ENCODE measurements around the gene CREB5. TPM values are rescaled to one million over a fixed set of nuclear protein-coding genes. Genes with fewer than 3 reads are reported as not detected.

CREB5 gene
- total RNA-seq, 5 donors from 2014 or later (not counting 1 experiment from before 2014, with no cell fraction given): 0.03 to 0.58 (median 0.23) TPM

- H3K4me1 Mint-ChIP-seq: no peaks in the 10 kb centered on the region
- Histone ChIP-seq H3K36me3 (ENCODE audit: control insufficient read depth in 2 of 2, extremely low read depth in 1 of 2, insufficient read depth in 1 of 2, low read length in 1 of 2) (no peaks in the 10 kb centered on the region), H3K27ac (ENCODE audit: low read length) (no peak overlapping the region), H3K9me3 (no peaks in the 10 kb centered on the region), H3K4me1 (ENCODE audit: control insufficient read depth in 1 of 2, extremely low read depth in 1 of 2, insufficient read depth in 2 of 2, low read length in 2 of 2) (no peaks in the 10 kb centered on the region), H3K4me3 (ENCODE audit: control insufficient read depth in 1 of 2, extremely low read depth in 1 of 2, low read length in 1 of 2) (no peak overlapping the region), H3K27me3 (replicated peaks in 1 of 2; ENCODE audit: control insufficient read depth in 2 of 2, extremely low read depth in 1 of 2, insufficient read depth in 2 of 2, low read length in 1 of 2) (peaks cover 0 to 5% of the 10 kb centered on the region in 2 experiments)
- no peak overlapping the region for H3K4me3 Mint-ChIP-seq
- H3K9me3 Mint-ChIP-seq: no peaks in the 10 kb centered on the region
- ChIA-PET POLR2A (no interaction called here), CTCF (interaction anchor here in 1 of 2 donors (0.6 kb wide), 1 partner anchor 28 kb away, joined by 3 read pairs; no protein-coding TSS in a partner anchor)
- no peak for DNase-seq
- ATAC-seq (replicated peaks in 1 of 4): no peak
- no CpG with 5 or more reads among the region's 3 CpGs for WGBS (ENCODE audit: insufficient coverage)
- no peak overlapping the region for H3K27ac Mint-ChIP-seq
- peaks cover 0 to 2% of the 10 kb centered on the region in 2 donors for H3K27me3 Mint-ChIP-seq
- no peaks in the 10 kb centered on the region for H3K36me3 Mint-ChIP-seq
These were observed 231.4 kb downstream of the CREB5 start for GRCh38 chr7:28643584-28644340.

GRCh38 chr7:28645866-28646265 is 233.5 kb downstream of the CREB5 start:
- H3K4me3 ChIP-seq (ENCODE audit: control insufficient read depth in 1 of 2, extremely low read depth in 1 of 2, low read length in 1 of 2): no peak overlapping the region
- no peak for DNase-seq
- Mint-ChIP-seq H3K27ac (no peak overlapping the region), H3K36me3 (no peaks in the 10 kb centered on the region), H3K4me1 (no peaks in the 10 kb centered on the region), H3K27me3 (peaks cover 0 to 2% of the 10 kb centered on the region in 2 donors), H3K9me3 (no peaks in the 10 kb centered on the region), H3K4me3 (no peak overlapping the region)
- H3K9me3 ChIP-seq: no peaks in the 10 kb centered on the region
- H3K27me3 ChIP-seq (replicated peaks in 1 of 2; ENCODE audit: control insufficient read depth in 2 of 2, extremely low read depth in 1 of 2, insufficient read depth in 2 of 2, low read length in 1 of 2): peaks cover 0 to 5% of the 10 kb centered on the region in 2 experiments
- WGBS (ENCODE audit: insufficient coverage): 100% methylated on average over 1 of the region's 1 CpG
- POLR2A ChIA-PET: no interaction called here
- no peak for ATAC-seq (replicated peaks in 1 of 4)
- no peak overlapping the region for H3K27ac ChIP-seq (ENCODE audit: low read length)
- H3K36me3 ChIP-seq (ENCODE audit: control insufficient read depth in 2 of 2, extremely low read depth in 1 of 2, insufficient read depth in 1 of 2, low read length in 1 of 2): no peaks in the 10 kb centered on the region
- CTCF ChIA-PET: no interaction called here
- H3K4me1 ChIP-seq (ENCODE audit: control insufficient read depth in 1 of 2, extremely low read depth in 1 of 2, insufficient read depth in 2 of 2, low read length in 2 of 2): no peaks in the 10 kb centered on the region

GRCh38 chr7:28646376-28647075 is 234.2 kb downstream of the CREB5 start:
- Histone ChIP-seq H3K4me1 (ENCODE audit: control insufficient read depth in 1 of 2, extremely low read depth in 1 of 2, insufficient read depth in 2 of 2, low read length in 2 of 2) (no peaks in the 10 kb centered on the region), H3K4me3 (ENCODE audit: control insufficient read depth in 1 of 2, extremely low read depth in 1 of 2, low read length in 1 of 2) (no peak overlapping the region), H3K36me3 (ENCODE audit: control insufficient read depth in 2 of 2, extremely low read depth in 1 of 2, insufficient read depth in 1 of 2, low read length in 1 of 2) (no peaks in the 10 kb centered on the region), H3K27me3 (replicated peaks in 1 of 2; ENCODE audit: control insufficient read depth in 2 of 2, extremely low read depth in 1 of 2, insufficient read depth in 2 of 2, low read length in 1 of 2) (peaks cover 0 to 5% of the 10 kb centered on the region in 2 experiments), H3K9me3 (no peaks in the 10 kb centered on the region), H3K27ac (ENCODE audit: low read length) (no peak overlapping the region)
- H3K4me3 Mint-ChIP-seq: no peak overlapping the region
- no peak for DNase-seq
- no peaks in the 10 kb centered on the region for H3K36me3 Mint-ChIP-seq
- ATAC-seq (replicated peaks in 1 of 4): no peak
- H3K4me1 Mint-ChIP-seq: no peaks in the 10 kb centered on the region
- no CpG with 5 or more reads among the region's 3 CpGs for WGBS (ENCODE audit: insufficient coverage)
- ChIA-PET CTCF (no interaction called here), POLR2A (no interaction called here)
- no peaks in the 10 kb centered on the region for H3K9me3 Mint-ChIP-seq
- no peak overlapping the region for H3K27ac Mint-ChIP-seq
- H3K27me3 Mint-ChIP-seq: peaks cover 0 to 2% of the 10 kb centered on the region in 2 donors

- ChIA-PET CTCF (no interaction called here), POLR2A (no interaction called here)
- DNase-seq (no peak), ATAC-seq (replicated peaks in 1 of 4) (no peak)
- Histone ChIP-seq H3K36me3 (ENCODE audit: control insufficient read depth in 2 of 2, extremely low read depth in 1 of 2, insufficient read depth in 1 of 2, low read length in 1 of 2) (no peaks in the 10 kb centered on the region), H3K27ac (ENCODE audit: low read length) (no peak overlapping the region), H3K27me3 (replicated peaks in 1 of 2; ENCODE audit: control insufficient read depth in 2 of 2, extremely low read depth in 1 of 2, insufficient read depth in 2 of 2, low read length in 1 of 2) (peaks cover 0 to 5% of the 10 kb centered on the region in 2 experiments), H3K9me3 (no peaks in the 10 kb centered on the region), H3K4me1 (ENCODE audit: control insufficient read depth in 1 of 2, extremely low read depth in 1 of 2, insufficient read depth in 2 of 2, low read length in 2 of 2) (no peaks in the 10 kb centered on the region), H3K4me3 (ENCODE audit: control insufficient read depth in 1 of 2, extremely low read depth in 1 of 2, low read length in 1 of 2) (no peak overlapping the region)
- Mint-ChIP-seq H3K27ac (no peak overlapping the region), H3K4me3 (no peak overlapping the region), H3K9me3 (no peaks in the 10 kb centered on the region), H3K27me3 (peaks cover 0 to 2% of the 10 kb centered on the region in 2 donors), H3K36me3 (no peaks in the 10 kb centered on the region), H3K4me1 (no peaks in the 10 kb centered on the region)
- 95% methylated on average over 3 of the region's 4 CpGs for WGBS (ENCODE audit: insufficient coverage)
These were observed 234.7 kb downstream of the CREB5 start for GRCh38 chr7:28647076-28647421.

- Histone ChIP-seq H3K4me3 (ENCODE audit: control insufficient read depth in 1 of 2, extremely low read depth in 1 of 2, low read length in 1 of 2) (no peak overlapping the region), H3K27ac (ENCODE audit: low read length) (no peak overlapping the region), H3K4me1 (ENCODE audit: control insufficient read depth in 1 of 2, extremely low read depth in 1 of 2, insufficient read depth in 2 of 2, low read length in 2 of 2) (no peaks in the 10 kb centered on the region), H3K9me3 (no peaks in the 10 kb centered on the region), H3K36me3 (ENCODE audit: control insufficient read depth in 2 of 2, extremely low read depth in 1 of 2, insufficient read depth in 1 of 2, low read length in 1 of 2) (no peaks in the 10 kb centered on the region), H3K27me3 (replicated peaks in 1 of 2; ENCODE audit: control insufficient read depth in 2 of 2, extremely low read depth in 1 of 2, insufficient read depth in 2 of 2, low read length in 1 of 2) (peaks cover 0 to 2% of the 10 kb centered on the region in 2 experiments)
- ATAC-seq (replicated peaks in 1 of 4) (no peak), DNase-seq (no peak)
- Mint-ChIP-seq H3K4me1 (no peaks in the 10 kb centered on the region), H3K27ac (no peak overlapping the region), H3K36me3 (no peaks in the 10 kb centered on the region), H3K27me3 (peaks cover 2 to 6% of the 10 kb centered on the region in 2 donors), H3K9me3 (no peaks in the 10 kb centered on the region), H3K4me3 (no peak overlapping the region)
- ChIA-PET CTCF (no interaction called here), POLR2A (no interaction called here)
- no CpG with 5 or more reads among the region's 1 CpG for WGBS (ENCODE audit: insufficient coverage)
These were observed 236.9 kb downstream of the CREB5 start for GRCh38 chr7:28649189-28649588.

- H3K27ac ChIP-seq (ENCODE audit: low read length): no peak overlapping the region
- H3K4me1 ChIP-seq (ENCODE audit: control insufficient read depth in 1 of 2, extremely low read depth in 1 of 2, insufficient read depth in 2 of 2, low read length in 2 of 2): no peaks in the 10 kb centered on the region
- Mint-ChIP-seq H3K27me3 (peaks cover 0 to 6% of the 10 kb centered on the region in 2 donors), H3K9me3 (no peaks in the 10 kb centered on the region), H3K4me3 (no peak overlapping the region), H3K27ac (no peak overlapping the region), H3K36me3 (no peaks in the 10 kb centered on the region), H3K4me1 (no peaks in the 10 kb centered on the region)
- DNase-seq (no peak), ATAC-seq (replicated peaks in 1 of 4) (no peak)
- 61% methylated on average over 2 of the region's 2 CpGs for WGBS (ENCODE audit: insufficient coverage)
- no peak overlapping the region for H3K4me3 ChIP-seq (ENCODE audit: control insufficient read depth in 1 of 2, extremely low read depth in 1 of 2, low read length in 1 of 2)
- H3K9me3 ChIP-seq: no peaks in the 10 kb centered on the region
- no peaks in the 10 kb centered on the region for H3K36me3 ChIP-seq (ENCODE audit: control insufficient read depth in 2 of 2, extremely low read depth in 1 of 2, insufficient read depth in 1 of 2, low read length in 1 of 2)
- ChIA-PET POLR2A (no interaction called here), CTCF (no interaction called here)
- peaks cover 0 to 2% of the 10 kb centered on the region in 2 experiments for H3K27me3 ChIP-seq (replicated peaks in 1 of 2; ENCODE audit: control insufficient read depth in 2 of 2, extremely low read depth in 1 of 2, insufficient read depth in 2 of 2, low read length in 1 of 2)
These were observed 237.5 kb downstream of the CREB5 start for GRCh38 chr7:28649811-28650210.

All from T-cell (primary cell).